Measurements from ENCODE around the gene OVOL2.
"Not testable (repeated sequence)": the region's sequence is repeated elsewhere in the genome, so short reads cannot be mapped to it uniquely, and the experiment has no call there.

Gene OVOL2

DNA sequence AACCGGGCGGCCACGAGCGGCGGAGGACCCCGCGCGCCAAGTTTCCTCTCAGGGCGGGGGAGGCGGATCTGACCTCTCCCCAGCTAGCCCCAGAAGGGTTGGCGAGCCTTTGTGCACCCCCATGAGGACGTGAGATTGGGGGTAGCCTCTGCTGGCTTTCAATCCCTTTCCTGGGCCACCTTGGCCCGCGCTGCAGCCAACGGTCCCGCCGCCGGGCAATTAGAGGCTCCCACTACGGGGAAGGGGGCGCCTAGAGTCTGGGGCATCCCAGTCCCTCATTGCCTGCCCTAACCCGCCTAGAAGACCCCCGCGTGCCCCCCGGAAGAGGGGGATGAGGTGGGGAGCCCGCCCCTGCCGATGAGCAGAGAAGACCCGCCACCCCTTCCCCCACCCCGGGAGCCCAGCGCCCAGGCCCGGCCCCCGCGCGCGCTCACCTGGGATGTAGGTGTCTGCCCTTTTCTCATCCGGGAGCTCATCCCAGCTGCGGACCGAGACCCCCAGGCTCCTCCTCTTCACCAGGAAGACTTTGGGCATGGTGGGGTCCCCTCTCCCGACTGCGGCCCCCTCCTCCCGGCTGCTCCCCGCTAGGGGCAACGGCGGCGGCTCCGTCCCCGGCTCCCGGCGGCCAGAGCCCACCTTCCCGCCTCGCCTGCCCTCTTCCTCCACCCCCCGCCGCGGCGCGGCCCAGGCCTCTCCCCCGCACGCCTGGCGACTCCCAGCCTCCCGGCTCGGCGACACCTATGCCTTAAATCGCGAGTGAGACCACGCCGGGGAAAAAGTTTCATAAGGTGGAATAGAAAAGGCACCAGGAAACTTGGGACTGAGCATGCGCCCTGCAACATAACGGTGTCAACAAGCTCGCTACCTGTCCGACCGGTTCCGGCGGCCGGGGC lies at the start of gene OVOL2:
OVOL2 (minus strand) TSS at position 816 of the 893 bp plus-strand sequence; CDS start at position 534, 282 bp downstream.
- DNase-seq (ENCODE audit: low spot score): no peak

DNA sequence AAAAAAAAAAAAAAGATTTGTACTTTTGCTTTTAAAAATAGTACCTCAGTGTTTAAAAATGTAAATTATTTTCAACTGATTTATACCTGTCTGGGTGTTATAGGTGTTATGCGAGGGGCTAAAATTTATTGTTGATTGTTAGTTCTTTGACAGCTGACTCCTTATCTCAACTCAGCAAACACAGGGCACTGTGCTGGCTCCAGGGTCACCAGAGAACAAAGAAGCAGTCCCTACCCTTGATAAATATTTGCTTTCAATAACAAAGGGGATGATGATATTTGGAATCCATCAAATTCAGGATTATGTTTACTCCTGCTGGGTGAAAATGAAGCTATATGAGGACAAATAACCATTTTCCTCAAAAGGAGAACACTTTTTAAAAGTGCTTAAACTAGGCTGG lies 45.8 kb upstream of the OVOL2 start:
- no peak for DNase-seq (ENCODE audit: low spot score)

DNA sequence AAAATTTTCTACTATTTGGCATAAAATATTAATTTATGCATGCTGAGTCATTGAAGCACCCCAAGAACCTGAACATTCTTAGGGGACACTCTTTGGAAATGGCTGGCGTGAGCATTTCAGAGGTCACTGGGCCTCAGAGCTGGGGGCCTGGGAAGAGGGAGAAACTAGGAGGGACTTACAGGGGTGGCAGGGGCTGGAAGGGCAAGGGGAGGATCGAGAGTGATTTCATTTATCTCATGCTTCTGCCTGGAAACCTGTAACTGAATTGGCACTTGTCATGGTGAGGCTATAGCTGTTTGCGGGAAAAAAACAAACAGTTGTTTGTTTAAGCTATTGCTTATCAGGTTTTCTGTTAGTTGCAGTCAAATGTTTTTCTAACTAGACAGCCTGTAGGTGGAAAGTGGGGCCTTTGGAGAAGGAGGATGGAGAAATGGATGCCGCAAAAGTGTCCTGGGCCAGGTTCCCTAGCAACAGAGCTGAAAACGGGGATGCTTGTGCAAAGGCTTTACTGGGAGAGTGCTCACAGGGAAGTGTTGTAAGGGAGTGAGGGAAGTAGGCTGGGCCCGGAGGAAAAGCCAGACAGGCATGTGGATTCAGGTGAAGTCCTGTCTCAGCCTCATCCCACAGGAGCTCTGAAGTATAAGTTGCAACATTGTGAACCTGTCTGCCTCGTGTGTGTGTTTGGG lies 43.6 kb upstream of the OVOL2 start:
- no peak for DNase-seq (ENCODE audit: low spot score)

DNA sequence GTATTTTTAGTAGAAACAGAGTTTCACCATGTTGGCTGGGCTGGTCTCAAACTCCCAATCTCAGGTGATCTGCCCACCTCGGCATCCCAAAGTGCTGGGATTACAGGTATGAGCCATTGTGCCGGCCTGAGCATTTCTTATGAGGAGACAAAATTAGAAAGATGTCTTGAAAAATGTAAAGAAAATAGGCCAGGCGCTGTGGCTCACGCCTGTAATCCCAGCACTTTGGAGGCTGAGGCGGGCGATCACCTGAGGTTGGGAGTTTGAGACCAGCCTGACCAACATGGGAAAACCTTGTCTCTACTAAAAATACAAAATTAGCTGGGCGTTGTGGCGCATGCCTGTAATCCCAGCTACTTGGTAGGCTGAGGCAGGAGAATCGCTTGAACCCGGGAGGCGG lies 42.9 kb upstream of the OVOL2 start:
- DNase-seq (ENCODE audit: low spot score): not testable (repeated sequence)

DNA sequence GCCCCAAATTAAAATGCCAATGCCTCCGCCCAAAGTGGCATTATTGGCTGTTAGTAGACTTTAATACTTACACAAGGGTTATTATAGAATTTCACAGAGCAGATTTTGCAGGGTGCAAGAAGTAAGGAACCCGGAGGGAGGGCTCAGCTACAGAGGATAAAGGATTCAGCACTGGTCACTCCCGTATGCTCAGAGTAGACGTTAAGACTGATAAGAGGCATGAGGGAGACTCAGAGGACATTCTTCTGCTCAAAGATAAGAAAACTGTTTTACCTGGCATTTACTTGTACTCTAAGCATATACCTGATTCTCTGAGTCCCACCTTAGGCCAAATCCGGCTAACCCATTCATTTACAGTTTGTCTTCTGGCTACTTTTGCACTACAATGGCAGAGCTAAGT lies 36.5 kb upstream of the OVOL2 start:
- DNase-seq (ENCODE audit: low spot score): no peak

DNA sequence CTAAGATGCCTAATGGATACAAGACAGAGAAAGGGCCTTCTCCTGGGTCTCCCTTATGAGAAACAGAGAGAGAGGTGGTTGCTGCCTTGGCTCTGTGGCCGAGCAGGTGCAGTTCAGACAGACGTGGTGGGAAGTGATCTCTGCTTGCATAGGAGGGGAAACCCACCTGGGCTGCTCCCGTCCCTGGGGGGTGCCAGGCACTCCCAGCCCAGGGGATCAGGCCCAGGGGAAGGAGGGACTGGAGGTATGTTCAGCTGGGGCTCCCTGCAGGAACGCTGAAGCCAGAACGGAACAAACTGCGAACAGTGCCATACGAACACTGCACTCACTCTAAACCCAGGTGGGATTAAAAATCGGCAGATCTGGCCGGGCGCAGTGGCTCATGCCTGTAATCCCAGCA lies 35.7 kb upstream of the OVOL2 start:
- no peak for DNase-seq (ENCODE audit: low spot score)

DNA sequence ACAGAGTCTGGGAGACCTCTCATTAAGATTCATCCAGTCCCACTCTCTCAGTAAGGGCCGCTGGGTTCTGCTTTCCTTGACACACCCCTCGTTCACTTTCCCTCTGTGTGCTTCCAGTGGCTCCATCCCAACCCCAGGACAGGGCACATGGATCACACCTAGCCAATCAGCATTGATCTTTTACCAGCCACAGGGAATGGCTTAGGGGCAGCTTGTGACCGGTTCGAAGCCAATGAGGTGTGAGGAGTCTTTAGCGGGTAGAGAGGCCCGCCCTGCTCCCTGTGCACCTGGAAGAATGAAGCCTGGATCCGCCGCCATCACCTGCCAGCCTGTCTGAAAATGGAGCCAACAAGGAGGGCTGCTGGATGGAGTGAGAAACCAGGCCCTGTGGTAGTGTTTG lies 35.2 kb upstream of the OVOL2 start:
- DNase-seq (ENCODE audit: low spot score): no peak

DNA sequence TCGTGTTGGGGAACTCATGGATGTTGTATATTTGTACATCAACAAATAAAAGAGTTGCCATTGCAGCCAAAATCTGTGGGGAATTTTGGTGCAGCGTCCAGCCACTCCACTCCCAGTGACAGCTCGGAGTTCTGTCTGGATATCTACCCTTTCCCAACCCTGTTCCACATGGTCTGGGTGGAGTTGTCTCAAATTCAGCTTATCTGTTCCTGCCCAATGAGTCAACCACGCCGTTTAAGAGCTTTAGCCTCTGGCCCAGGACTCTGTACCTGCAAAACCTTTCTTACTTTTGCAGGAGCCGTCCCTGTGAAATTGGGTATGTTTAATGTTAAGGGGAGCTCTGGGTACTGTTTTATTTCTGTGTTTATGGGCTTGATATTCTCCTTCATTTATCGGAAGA lies 33.9 kb upstream of the OVOL2 start:
- no peak for DNase-seq (ENCODE audit: low spot score)

DNA sequence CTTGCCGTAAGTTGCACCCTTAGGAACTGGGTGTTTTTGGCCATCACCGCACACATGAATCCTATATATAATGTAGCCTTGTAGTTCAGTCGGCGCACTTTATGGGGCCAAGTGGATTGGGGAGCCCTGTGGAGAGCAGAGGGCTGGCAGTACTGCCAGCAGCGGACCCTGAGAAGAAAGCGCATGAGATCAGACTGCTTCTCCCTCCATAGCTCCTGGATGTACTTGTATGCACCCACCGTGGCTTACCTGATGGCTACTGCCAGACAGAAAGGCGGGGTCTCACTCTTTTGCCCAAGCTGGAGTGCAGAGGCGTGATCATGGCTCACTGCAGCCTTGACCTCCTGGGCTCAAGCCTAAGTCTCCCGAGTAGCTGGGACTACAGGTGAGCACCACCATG lies 32.8 kb upstream of the OVOL2 start:
- no peak for DNase-seq (ENCODE audit: low spot score)

DNA sequence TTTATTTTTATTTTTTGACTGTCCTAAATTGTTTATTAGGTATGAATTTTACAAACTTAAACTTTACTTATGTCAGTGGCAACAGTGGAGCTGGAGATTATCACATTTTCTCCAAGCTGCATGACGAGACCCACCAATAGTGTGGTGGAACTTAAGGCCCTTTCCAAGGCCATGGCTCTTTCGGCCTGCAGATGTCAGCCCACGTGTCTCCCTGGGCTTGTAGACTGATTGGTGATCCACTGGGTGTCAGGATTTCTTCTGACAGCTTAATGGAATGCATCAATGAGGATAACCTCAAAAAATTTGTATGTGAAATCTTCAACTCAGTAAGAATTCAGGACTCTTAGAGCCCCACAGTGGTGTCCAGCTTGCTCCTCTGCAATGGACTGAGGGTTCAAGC lies 32.3 kb upstream of the OVOL2 start:
- no peak for DNase-seq (ENCODE audit: low spot score)

DNA sequence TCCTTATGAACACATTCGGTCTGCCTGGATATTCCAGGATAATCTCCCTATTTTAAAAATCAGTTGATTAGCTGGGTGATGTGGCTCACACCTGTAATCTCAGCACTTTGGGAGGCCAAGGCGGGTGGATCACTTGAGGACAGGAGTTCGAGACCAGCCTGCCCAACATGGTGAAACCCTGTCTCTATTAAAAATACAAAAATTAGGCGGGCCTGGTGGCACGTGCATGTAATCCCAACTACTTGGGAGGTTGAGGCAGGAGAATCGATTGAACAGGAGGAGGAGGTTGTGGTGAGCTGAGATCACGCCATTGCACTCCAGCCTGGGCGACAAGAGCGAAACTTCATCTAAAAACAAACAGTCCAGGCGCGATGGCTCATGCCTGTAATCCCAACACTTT lies 31.1 kb upstream of the OVOL2 start:
- not testable (repeated sequence) for DNase-seq (ENCODE audit: low spot score)

DNA sequence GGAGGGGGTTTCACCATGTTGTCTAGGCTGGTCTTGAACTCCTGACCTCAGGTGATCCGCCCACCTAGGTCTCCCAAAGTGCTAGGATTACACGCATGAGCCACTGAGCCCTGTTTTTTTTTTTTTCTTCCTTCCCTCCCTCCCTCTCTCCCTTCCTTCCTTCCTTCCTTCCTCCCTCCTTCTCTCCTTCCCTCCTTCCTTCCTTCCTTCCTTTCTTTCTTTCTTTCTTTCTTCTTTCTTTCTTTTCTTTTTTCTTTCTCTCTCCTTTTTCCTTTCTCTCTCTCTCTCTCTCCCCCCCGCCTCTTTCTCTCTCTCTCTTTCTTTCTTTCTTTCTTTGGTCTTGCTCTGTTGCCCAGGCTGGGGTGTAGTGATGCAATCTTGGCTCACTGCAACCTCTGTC lies 30.6 kb upstream of the OVOL2 start:
- DNase-seq (ENCODE audit: low spot score): not testable (repeated sequence)

DNA sequence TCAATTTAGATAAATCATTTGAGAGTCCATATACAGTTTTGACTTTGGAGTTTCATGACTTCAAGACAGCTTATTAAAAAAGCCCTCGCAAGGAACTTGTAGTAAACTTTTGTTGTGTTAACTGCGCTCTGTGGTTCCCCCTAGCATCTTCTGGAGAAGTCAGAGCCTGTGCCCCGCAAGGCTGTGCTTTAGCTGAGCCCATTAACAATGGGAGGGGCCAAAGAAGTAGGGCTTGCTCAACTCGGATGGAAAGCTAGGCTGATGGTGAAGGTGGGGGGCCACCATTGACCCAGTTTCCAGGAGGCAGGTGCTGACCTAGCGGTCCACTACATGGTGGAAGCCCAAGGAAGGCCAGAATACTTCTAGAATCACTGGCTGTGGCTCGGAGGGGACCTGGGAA lies 29.3 kb upstream of the OVOL2 start:
- DNase-seq (ENCODE audit: low spot score): no peak

DNA sequence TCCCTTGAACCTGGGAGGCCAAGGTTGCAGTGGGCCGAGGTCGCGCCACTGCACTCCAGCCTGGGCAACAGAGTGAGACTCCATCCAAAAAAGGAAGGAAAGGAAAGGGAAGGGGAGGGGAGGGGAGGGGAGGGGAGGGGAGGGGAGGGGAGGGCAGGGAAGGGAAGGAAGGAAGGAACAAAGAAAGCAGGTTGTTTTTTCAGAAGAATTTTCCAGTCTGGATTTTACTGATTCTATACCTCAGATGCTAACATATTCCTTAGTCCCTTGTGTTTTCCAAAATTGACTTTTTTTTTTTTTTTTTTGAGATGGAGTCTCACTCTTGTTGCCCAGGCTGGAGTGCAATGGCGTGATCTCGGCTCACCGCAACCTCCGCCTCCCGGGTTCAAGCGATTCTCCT lies 23.1 kb upstream of the OVOL2 start:
- not testable (repeated sequence) for DNase-seq (ENCODE audit: low spot score)

DNA sequence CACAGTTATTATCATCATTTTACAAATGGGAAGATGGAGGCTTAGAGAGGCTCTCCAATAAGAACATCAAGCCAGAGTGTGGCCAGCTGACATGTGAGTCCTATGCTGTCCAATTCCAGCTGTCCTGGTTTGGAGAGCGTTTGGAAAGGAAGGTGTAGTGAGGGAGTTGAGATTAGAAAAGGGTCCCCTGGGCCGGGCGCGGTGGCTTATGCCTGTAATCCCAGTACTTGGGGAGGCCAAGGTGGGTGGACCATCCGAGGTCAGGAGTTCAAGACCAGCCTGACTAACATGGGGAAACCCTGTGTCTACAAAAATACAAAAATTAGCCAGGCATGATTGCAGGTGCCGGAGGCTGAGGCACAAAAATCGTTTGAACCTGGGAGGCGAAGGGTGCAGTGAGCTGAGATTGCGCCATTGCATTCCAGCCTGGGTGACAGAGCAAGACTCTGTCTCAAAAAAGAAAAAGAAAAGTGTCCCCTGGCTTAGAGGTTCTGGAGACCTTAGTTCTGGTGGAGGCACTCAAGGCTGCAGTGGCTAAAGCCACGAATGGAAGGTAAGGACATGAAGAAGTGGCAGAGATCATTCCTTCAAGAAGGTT lies 22.1 kb upstream of the OVOL2 start:
- no peak for DNase-seq (ENCODE audit: low spot score)

DNA sequence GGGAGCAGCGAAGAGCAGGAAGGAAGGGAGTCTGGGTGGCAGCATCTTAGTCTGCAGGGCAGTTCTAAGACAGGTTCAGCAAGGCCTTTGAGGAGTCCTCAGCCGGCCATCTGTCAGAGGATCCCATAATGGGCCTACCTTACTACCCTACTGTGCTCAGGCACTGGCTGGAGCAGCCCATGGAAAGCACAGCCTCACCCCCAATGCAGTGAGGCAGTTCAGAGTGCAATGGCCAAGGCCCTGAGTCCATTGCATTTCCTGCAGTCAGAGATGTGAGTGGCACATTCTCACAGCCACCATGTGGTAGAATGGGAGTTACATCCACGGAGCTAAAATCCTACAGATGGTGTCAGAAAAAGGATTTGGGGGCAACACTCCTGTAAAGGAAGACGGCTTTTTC lies 19.4 kb upstream of the OVOL2 start:
- DNase-seq (ENCODE audit: low spot score): no peak

DNA sequence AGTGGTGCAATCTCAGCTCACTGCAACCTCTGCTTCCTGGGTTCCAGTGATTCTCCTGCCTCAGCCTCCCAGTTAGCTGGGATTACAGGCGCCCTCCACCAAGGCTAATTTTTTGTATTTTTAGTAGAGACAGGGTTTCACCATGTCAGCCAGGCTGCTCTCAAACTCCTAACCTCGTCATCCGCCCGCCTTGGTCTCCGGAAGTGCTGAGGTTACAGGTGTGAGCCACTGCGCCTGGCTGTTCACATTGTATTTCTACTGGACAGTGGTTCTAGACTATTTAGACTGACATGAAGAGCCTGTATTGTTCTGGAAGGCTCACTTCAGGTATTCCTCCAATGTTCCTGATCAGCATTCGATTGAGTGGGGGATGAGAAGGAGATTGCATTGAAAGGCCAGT lies 14.8 kb upstream of the OVOL2 start:
- no peak for DNase-seq (ENCODE audit: low spot score)

DNA sequence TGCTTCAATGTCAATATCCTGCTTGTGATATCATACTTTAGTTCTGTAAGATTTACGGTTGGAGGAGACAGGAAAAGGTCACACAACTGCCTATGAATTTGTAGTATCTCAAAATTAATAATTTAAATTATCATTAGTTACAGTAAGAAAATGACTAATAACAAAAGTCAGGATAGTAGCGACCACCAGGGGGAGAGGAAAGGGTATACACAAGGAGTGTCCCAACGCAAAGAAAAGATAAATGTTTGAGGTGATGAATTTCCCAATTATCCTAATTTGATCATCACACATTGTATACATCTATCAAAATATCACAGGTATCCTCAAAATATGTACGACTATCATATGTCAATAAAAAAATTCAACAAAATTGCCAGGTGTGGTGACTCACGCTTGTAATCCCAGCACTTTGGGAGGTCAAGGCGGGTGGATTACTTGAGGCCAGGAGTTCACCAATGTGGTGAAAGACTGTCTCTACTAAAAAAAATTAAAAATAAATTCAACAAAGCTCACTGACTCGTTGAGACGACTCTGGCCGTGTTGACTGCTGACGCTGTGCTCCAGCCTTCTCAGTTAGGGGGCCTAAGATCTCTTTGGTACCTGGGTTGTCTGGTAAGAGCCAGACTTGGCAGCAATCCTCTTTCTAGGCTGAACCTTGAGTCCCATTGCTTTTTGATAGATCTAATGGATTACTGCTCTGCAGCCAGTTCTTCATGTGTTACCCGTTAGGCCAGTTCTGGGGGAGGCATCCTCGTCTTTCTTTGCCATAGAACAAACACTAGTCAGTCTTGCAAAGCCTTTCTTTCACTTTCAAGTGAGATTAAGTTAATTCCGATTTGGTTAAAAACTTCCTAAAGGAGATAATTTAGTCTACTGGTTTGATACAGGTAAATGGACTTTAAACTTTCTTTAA lies 9.0 kb upstream of the OVOL2 start:
- no peak for DNase-seq (ENCODE audit: low spot score)

DNA sequence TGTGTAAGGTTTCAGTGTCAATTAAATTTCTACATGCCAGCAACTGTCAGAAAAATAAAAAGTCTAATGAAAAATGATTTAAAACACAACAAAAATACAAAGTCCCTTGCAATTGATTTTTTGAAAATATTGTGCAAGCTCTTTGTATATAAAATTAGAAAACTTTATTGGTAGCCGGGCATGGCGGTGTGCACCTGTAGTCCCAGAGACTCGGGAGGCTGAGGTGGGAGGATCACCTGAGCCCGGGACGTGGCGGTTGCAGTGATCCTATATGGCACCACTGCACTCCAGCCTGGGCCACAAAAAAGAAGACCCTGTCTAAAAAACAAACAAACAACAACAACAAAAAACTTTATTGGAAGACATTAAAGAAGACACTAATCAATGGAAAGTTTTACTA lies 6.0 kb upstream of the OVOL2 start:
- DNase-seq (ENCODE audit: low spot score): no peak

DNA sequence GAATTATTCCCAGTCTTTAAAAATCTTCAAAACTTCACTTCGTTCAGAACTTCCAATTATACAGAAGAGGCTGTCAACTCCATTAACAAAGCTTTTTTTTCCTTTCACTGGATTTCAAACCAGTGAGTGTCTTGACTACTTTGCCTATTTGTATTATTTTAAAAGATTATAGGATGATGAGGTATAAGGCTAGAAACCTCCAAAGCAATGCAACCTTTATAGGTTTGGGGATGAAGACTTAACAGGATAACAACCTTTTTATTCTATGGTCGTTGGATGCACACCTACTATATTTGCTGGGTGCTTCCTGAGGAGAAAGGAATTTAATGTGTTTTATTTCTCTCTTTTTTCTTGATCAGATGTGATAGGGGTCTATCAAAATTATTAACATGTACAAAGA lies 1.9 kb upstream of the OVOL2 start:
- DNase-seq (ENCODE audit: low spot score): no peak

DNA sequence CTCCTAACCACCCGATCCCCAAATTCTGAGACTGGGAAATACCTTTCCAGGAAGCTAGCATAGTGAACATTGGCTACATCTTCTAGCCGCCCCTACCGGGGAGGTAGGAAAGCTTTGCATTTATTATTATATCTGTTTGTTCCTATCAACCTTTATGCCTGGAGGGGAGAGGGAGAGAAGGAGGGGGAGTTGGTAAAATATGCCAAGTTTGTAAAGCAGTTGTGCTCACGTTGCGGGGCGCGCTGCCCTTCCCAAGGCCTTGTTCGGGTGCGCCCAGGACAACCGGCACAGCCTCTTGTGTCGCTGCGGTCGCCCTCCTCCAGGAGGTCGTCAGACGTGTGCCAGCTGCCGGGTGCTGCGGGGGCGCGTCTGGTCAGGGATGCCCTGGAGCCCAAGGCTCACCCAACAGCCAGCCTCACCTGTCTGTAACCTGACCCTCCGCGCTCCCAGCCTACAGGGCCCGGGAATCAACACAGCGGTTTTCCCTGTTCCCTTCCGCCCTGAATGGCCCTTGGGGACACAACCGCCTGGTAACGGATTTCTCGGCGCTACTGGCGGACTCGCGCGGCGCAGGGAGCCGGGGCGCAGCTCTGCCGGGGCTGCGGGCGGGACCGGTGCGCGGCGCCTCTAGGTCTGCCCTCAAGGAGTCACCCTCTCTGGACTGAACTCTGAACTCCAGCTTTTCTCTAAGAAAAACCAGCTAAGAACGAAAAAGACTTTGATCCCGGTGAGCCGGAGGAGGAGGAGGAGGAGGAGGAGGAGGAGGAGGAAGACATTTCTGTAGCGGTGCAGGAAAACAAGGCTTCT lies 1.1 kb upstream of the OVOL2 start:
- DNase-seq (ENCODE audit: low spot score): no peak

Data from AG08395 (cell line).